Panc1 (cell line): ENCODE measurements around the gene RAPGEF5.
"Not testable (repeated sequence)": the region's sequence is repeated elsewhere in the genome, so short reads cannot be mapped to it uniquely, and the experiment has no call there.

Experiments used
- POLR2AphosphoS5 ChIP-seq: IDR thresholded peaks from 2 replicates; pipeline ENCODE4 v1.6.1; 2012; ENCODE audit warnings: mild to moderate bottlenecking, low read depth, low read length, moderate library complexity
- SIN3A ChIP-seq: IDR thresholded peaks from 2 replicates; pipeline ENCODE4 v1.6.1; 2012; ENCODE audit warnings: low read depth, mild to moderate bottlenecking, low read length, moderate library complexity, borderline replicate concordance; ENCODE audit not compliant: insufficient read depth
- TCF7L2 ChIP-seq: IDR thresholded peaks from 2 replicates; pipeline ENCODE4 v1.6.1; 2011; ENCODE audit warnings: mild to moderate bottlenecking, low read depth, low read length, inconsistent platforms
- TF ChIP-seq, protein P1 (sequence below): fragments of 450-650 bp; IDR thresholded peaks from 2 replicates; pipeline ENCODE4 v1.5.1; 2017; ENCODE audit warnings: mild to moderate bottlenecking
- TF ChIP-seq, protein P2 (sequence below), 2 experiments: IDR thresholded peaks; 2 replicates each; pipeline ENCODE4 v1.6.1; 2011 to 2012; ENCODE audit warnings: low read depth in 2 of 2, control low read depth in 1 of 2, low read length in 1 of 2, mild to moderate bottlenecking in 1 of 2, moderate library complexity in 1 of 2; ENCODE audit not compliant: insufficient read depth in 1 of 2

DNA sequence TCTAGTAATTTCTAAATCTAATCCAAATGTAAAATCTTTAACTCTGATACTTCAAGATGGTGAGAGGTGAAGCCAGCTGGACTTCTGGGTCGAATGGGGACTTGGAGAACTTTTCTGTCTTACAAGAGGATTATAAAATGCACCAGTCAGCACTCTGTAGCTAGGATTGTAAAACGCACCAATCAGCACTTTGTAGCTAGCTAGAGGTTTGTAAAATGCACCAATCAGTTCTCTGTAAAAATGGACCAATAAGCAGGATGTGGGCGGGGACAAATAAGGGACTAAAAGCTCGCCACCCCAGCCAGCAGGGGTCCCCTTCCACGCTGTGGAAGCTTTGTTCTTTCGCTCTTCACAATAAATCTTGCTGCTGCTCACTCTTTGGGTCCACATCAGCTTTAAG is 278.1 kb downstream of the RAPGEF5 start:
- TF ChIP-seq, protein P1, sequence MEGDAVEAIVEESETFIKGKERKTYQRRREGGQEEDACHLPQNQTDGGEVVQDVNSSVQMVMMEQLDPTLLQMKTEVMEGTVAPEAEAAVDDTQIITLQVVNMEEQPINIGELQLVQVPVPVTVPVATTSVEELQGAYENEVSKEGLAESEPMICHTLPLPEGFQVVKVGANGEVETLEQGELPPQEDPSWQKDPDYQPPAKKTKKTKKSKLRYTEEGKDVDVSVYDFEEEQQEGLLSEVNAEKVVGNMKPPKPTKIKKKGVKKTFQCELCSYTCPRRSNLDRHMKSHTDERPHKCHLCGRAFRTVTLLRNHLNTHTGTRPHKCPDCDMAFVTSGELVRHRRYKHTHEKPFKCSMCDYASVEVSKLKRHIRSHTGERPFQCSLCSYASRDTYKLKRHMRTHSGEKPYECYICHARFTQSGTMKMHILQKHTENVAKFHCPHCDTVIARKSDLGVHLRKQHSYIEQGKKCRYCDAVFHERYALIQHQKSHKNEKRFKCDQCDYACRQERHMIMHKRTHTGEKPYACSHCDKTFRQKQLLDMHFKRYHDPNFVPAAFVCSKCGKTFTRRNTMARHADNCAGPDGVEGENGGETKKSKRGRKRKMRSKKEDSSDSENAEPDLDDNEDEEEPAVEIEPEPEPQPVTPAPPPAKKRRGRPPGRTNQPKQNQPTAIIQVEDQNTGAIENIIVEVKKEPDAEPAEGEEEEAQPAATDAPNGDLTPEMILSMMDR = not testable (repeated sequence)
- not testable (repeated sequence) for TF ChIP-seq POLR2AphosphoS5, SIN3A, TCF7L2
- TF ChIP-seq, protein P2, sequence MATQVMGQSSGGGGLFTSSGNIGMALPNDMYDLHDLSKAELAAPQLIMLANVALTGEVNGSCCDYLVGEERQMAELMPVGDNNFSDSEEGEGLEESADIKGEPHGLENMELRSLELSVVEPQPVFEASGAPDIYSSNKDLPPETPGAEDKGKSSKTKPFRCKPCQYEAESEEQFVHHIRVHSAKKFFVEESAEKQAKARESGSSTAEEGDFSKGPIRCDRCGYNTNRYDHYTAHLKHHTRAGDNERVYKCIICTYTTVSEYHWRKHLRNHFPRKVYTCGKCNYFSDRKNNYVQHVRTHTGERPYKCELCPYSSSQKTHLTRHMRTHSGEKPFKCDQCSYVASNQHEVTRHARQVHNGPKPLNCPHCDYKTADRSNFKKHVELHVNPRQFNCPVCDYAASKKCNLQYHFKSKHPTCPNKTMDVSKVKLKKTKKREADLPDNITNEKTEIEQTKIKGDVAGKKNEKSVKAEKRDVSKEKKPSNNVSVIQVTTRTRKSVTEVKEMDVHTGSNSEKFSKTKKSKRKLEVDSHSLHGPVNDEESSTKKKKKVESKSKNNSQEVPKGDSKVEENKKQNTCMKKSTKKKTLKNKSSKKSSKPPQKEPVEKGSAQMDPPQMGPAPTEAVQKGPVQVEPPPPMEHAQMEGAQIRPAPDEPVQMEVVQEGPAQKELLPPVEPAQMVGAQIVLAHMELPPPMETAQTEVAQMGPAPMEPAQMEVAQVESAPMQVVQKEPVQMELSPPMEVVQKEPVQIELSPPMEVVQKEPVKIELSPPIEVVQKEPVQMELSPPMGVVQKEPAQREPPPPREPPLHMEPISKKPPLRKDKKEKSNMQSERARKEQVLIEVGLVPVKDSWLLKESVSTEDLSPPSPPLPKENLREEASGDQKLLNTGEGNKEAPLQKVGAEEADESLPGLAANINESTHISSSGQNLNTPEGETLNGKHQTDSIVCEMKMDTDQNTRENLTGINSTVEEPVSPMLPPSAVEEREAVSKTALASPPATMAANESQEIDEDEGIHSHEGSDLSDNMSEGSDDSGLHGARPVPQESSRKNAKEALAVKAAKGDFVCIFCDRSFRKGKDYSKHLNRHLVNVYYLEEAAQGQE (IDR thresholded peaks at IDR 0.05; ENCODE audit: insufficient read depth in 1 of 2, low read depth in 2 of 2, low read length in 1 of 2) = not testable (repeated sequence)
